ENCODE data around the gene TTC23L.
A peak's percentile ranks its signal among the peaks of the same experiment; 100 is the strongest.

The TTC23L gene

GRCh38 chr5:34923694-34924461 is 84.9 kb downstream of the TTC23L start:
- DNase-seq (ENCODE audit: low spot score): peak; percentile 88

GRCh38 chr5:34924462-34924765 is 85.5 kb downstream of the TTC23L start:
- DNase-seq (ENCODE audit: low spot score): no peak

GRCh38 chr5:34926318-34926888 is 87.4 kb downstream of the TTC23L start:
- DNase-seq (ENCODE audit: low spot score): no peak

- DNase-seq (ENCODE audit: low spot score): no peak
Measured at GRCh38 chr5:34927785-34928184, 88.8 kb downstream of the TTC23L start.

GRCh38 chr5:34928267-34928666 is 89.3 kb downstream of the TTC23L start:
- no peak for DNase-seq (ENCODE audit: low spot score)

GRCh38 chr5:34929134-34929719 is 90.3 kb downstream of the TTC23L start, which contains the start of gene DNAJC21:
TSS of gene DNAJC21 (plus strand) at chr5:34929559. CDS start at chr5:34929820, 261 bp downstream.
- peak; percentile 98 for DNase-seq (ENCODE audit: low spot score)

- peak; percentile 72 for DNase-seq (ENCODE audit: low spot score)
Measured at GRCh38 chr5:34929720-34930461, 90.9 kb downstream of the TTC23L start.

- peak; percentile 29 for DNase-seq (ENCODE audit: low spot score)
Measured at GRCh38 chr5:34930462-34930844, 91.5 kb downstream of the TTC23L start.

GRCh38 chr5:34930870-34931269 is 91.9 kb downstream of the TTC23L start:
- DNase-seq (ENCODE audit: low spot score): no peak

- no peak for DNase-seq (ENCODE audit: low spot score)
Measured at GRCh38 chr5:34932947-34933346, 94.0 kb downstream of the TTC23L start.

- DNase-seq (ENCODE audit: low spot score): no peak
Measured at GRCh38 chr5:34941936-34942335, 103.0 kb downstream of the TTC23L start.

- DNase-seq (ENCODE audit: low spot score): no peak
Measured at GRCh38 chr5:34944044-34944443, 105.1 kb downstream of the TTC23L start.

- DNase-seq (ENCODE audit: low spot score): no peak
Measured at GRCh38 chr5:34944460-34945047, 105.6 kb downstream of the TTC23L start.
